Chondrocyte (in vitro differentiated cells): ENCODE data around the gene RABGAP1L. TPM values are rescaled to one million over a fixed set of nuclear protein-coding genes. Genes with fewer than 3 reads are reported as not detected.

Source experiments
- total RNA-seq: library from RNA; stranded (reverse); gene quantifications from 3 replicates; pipeline ENCODE4 v1.2.1, GENCODE V29; 2021

The RABGAP1L gene
- total RNA-seq, 1 donor from 2014 or later = 27.1 TPM

Other genes starting within 250 kb of the RABGAP1L start
- 0.22 to 0.51 TPM in 2 of 3 replicates, not detected in the other for gene SERPINC1, start 242.2 kb upstream of the RABGAP1L start, total RNA-seq
- gene RC3H1, start 137.2 kb upstream of the RABGAP1L start, total RNA-seq = 24.7 to 26.8 TPM (median 25.7 TPM) in 3 replicates